ENCODE data around the gene KRTAP10-5.
"Not testable (repeated sequence)": the region's sequence is repeated elsewhere in the genome, so short reads cannot be mapped to it uniquely, and the experiment has no call there.

Gene KRTAP10-5, protein sequence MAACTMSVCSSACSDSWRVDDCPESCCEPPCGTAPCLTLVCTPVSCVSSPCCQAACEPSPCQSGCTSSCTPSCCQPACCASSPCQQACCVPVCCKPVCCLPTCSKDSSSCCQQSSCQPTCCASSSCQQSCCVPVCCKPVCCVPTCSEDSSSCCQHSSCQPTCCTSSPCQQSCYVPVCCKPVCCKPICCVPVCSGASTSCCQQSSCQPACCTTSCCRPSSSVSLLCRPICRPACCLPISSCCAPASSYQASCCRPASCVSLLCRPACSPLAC

DNA sequence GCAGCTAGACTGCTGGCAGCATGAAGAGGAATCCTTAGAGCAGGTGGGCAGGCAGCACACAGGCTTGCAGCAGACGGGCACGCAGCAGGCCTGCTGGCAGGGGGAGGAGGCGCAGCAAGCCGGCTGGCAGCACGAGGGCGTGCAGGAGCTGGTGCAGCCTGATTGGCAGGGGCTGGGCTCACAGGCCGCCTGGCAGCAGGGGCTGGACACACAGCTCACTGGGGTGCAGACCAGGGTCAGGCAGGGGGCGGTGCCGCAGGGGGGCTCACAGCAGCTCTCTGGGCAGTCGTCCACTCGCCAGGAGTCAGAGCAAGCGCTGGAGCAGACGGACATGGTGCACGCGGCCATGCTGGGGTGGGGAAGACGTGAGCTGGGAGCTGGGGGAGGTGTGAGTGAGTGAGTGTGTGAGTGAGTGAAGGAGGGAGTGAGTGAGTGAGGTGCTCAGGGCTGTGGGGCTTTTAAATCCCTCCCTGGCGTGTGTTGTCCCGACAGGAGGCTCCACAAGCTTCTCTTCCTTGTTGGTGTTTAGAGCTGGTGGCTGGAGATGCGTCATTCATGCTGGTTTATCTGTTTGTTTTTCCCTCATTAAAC lies at the start of gene KRTAP10-5:
TSS of gene KRTAP10-5 (minus strand) at position 374 of the 591 bp plus-strand sequence. CDS start at position 348, 26 bp downstream.
- not testable (repeated sequence) for FAIRE-seq; DNase-seq (ENCODE audit: insufficient read length, low spot score)

DNA sequence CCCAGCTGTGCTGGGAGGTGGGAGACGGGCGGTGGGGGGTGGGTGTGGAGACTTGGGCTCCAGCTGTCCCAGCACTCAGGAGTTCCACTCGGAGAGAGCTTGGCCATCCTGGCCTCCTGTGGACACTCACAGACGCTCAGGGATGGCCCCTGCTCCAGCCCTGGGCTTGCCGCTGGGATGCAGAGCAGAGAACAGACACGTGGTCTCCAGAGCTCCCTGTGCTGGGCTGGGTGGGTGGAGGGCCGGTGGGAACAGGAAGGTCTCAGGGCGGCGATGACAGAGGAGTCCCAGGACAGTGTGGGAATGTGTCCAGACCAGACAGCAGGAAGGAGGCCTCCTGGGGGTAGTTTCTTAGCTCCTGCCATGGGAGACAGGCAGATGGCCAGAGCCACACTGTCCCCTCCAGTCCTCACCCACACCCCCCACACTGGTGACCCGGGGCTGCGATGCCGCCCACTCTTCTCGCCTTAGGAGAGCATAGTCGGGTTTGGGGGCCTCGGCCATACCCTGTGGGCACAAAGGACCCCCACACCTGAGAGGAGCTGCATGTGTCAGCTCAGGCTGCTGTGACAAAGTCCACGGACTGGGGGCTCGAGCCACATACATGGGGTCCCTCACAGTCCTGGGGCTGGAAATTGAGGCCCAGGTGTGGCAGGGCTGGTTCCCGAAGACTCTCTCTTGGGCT lies 48.4 kb upstream of the KRTAP10-5 start:
- DNase-seq (ENCODE audit: insufficient read length, low spot score) (no peak), FAIRE-seq (no peak)

DNA sequence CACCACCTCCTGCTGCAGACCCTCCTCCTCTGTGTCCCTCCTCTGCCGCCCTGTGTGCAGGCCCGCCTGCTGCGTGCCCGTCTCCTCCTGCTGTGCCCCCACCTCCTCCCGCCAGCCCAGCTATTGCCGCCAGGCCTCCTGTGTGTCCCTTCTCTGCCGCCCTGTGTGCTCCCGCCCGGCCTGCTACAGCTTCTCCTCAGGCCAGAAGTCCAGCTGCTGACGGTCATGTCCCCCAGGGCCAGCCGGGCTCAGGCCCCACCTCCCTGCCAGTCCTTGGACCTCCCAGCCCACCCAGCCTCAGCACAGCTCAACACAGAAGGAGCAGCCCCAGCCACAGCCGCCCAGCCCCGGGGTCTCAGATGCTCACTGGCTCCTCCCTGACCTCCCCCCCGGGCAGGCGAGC lies 47.4 kb upstream of the KRTAP10-5 start:
- not testable (repeated sequence) for DNase-seq (ENCODE audit: insufficient read length, low spot score); FAIRE-seq

DNA sequence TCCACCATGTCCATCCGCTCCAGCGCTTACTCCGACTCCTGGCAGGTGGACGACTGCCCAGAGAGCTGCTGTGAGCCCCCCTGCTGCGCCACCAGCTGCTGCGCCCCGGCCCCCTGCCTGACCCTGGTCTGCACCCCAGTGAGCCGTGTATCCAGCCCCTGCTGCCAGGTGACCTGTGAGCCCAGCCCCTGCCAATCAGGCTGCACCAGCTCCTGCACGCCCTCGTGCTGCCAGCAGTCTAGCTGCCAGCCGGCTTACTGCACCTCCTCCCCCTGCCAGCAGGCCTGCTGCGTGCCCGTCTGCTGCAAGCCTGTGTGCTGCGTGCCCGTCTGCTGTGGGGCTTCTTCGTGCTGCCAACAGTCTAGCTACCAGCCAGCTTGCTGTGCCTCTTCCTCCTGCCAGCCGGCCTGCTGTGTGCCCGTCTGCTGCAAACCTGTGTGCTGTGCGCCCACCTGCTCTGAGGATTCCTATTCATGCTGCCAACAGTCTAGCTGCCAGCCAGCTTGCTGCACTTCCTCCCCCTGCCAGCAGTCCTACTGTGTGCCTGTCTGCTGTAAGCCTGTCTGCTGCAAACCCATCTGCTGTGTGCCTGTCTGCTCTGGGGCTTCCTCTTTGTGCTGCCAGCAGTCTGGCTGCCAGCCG lies 46.9 kb upstream of the KRTAP10-5 start:
- not testable (repeated sequence) for FAIRE-seq; DNase-seq (ENCODE audit: insufficient read length, low spot score)

DNA sequence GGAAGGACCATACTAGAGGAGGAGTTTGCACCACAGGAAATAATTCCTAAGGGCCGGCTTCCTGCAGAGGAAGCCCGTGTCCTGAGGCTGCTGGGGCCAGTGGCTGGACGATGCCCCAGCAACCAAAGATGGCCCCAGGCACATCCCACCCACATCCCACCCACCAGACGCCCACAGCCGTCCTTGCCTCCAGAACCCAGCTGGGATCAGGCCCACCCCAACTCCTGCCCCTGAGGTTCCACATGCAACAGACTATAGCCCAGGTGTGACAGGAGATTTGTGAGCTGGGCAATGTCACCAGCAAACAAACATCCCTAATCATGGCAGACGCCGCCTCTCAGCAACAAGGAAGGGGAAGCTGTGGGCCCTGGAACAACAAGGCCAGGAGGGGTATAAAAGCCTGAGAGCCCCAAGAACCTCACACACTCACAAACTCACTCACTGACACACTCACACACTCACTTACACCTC lies 46.3 kb upstream of the KRTAP10-5 start, which contains the start of gene KRTAP10-9:
TSS of gene KRTAP10-9 (plus strand) at position 421 of the 471 bp plus-strand sequence. CDS start 79 bp downstream, outside the sequence.
- FAIRE-seq: no peak

DNA sequence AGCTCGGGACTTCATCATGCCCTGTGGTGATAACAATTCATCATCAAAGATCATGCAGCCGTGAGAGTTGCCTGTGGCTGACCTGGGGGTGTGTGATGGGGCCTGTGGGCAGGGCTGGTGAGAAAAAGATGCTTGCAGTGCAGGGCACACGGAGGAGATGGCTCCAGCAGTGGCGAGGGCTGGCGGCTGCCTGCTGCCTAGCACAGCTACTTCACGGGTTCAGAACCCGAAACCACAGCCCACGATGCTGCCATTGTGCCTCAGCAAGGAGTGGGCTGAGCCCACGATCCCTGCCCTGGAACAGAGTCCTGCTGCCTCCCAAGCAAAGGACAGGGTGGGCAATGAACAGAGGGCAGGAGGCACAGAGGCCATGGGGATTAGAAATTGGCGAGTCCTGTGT lies 45.9 kb upstream of the KRTAP10-5 start:
- DNase-seq (ENCODE audit: insufficient read length, low spot score): no peak
- no peak for FAIRE-seq

More for the DNA sequence above, 46.3 kb upstream of the KRTAP10-5 start, which contains the start of gene KRTAP10-9:
- DNase-seq (ENCODE audit: insufficient read length, low spot score): no peak

DNA sequence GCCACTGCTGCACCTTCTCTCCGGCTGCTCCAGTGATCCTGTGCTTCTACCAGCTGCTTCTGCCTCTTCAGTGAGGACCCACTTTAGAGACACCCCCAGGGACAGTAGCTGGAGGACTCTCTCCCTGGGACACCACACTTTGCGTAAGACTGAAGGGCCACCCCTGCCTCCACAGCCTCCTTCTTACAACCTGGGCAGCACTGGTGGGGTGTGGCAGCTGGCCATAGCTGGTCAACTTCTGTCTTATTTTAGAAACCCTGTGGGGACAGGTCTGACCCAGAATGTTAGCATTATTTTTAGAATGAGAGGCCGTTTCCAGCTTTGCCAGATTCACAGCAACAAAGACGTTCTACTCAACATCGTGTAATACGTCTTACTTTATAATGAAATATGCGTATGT lies 45.4 kb upstream of the KRTAP10-5 start:
- DNase-seq (ENCODE audit: insufficient read length, low spot score): no peak

GRCh38 chr21:44623575-44623974 lies 43.2 kb upstream of the KRTAP10-5 start:
- no peak for FAIRE-seq
- DNase-seq (ENCODE audit: insufficient read length, low spot score): no peak

More for the DNA sequence above, 45.4 kb upstream of the KRTAP10-5 start:
- FAIRE-seq: no peak

GRCh38 chr21:44619886-44620285 lies 39.5 kb upstream of the KRTAP10-5 start:
- no peak for FAIRE-seq
- DNase-seq (ENCODE audit: insufficient read length, low spot score): no peak

DNA sequence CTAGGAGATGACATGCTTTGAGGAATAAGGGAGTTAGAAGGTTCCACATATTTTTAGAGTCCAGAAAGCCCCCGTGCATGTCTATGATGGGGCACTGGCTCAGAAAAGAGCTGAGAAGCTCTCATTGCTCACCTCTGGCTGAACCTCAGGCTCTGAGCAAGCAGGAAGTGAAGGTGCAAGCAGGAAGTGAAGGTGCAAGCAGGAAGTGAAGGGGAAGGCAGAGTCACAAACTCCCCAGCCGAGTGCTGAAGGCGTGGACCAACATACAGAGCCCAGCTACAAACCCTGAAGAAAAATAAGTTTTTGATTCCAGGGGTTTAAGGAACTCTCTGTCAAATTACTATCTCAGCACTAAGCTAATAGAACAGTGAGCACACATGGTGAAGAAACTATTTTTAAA lies 38.5 kb upstream of the KRTAP10-5 start:
- no peak for FAIRE-seq
- no peak for DNase-seq (ENCODE audit: insufficient read length, low spot score)

DNA sequence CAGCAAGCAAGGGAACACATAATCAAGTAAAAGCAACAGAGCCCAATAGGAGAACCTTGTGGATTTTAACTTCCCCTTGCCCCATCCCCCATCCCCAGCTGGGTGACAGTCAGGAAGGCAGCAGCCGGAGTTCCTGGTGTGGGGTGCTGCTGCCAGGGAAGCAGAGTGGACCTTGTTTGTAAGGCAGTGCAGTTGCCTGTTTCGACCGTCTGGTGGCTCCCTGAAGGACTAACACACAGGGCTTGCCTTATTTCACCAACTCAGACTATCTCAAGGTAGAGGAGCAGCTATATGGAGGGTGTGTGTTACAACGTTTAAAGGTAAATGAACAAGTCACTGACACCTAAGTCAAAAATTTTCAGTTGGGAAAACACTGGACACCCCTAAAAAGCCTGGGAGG lies 38.1 kb upstream of the KRTAP10-5 start:
- DNase-seq (ENCODE audit: insufficient read length, low spot score) (no peak), FAIRE-seq (no peak)

- DNase-seq (ENCODE audit: insufficient read length, low spot score) (no peak), FAIRE-seq (no peak)
Observed at GRCh38 chr21:44617071-44617501, 36.7 kb upstream of the KRTAP10-5 start.

GRCh38 chr21:44616591-44616926 lies 36.2 kb upstream of the KRTAP10-5 start:
- FAIRE-seq (no peak), DNase-seq (ENCODE audit: insufficient read length, low spot score) (no peak)

- no peak for DNase-seq (ENCODE audit: insufficient read length, low spot score)
- FAIRE-seq: no peak
Observed at GRCh38 chr21:44615911-44616590, 35.6 kb upstream of the KRTAP10-5 start.

- DNase-seq (ENCODE audit: insufficient read length, low spot score) (no peak), FAIRE-seq (no peak)
Observed at GRCh38 chr21:44615466-44615865, 35.1 kb upstream of the KRTAP10-5 start.

DNA sequence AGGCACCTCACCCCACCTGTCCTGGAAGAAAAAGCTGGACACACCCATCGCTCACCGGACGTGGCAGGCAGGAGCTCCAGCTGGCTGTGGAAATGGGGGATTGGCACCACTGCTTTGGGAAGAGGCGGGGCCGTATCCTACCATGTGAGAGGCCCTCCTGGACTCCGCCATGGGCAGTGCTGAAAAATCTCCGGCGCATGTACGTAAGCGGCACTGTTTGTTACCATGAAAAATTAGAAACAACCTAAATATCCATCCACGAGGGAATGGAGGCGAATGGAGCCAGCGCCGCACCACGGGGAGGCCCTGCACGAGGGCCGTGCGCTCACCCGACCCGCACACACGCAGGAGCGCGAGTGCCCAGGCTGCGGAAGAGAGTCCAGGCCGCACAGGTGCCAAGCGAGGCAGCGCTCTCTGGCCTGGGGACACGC lies 34.6 kb upstream of the KRTAP10-5 start:
- DNase-seq (ENCODE audit: insufficient read length, low spot score) (no peak), FAIRE-seq (no peak)

DNA sequence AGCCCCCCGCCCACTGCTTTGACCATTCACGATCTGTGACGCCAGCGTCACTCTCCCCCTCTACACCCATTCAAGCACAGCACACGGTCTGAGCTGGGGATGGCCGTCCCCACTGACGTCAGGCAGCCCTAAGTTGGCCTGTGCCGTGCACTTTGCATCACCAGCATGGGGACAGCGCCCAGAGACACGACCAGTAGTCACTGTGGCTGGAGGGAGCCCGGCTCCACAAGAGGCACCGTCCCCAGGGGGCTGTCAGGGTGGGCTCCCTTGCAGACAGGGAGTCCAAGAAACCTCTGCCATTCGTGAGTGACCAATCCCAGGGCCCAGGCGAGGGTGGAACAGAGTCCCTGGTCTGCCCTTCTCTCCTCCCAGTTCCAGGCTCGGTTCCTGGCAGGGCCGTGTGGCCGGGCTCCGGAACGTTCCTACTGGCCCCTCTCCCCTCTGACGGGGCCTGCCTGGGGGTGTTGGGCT lies 33.8 kb upstream of the KRTAP10-5 start:
- FAIRE-seq (no peak), DNase-seq (ENCODE audit: insufficient read length, low spot score) (no peak)

GRCh38 chr21:44613386-44614155 lies 33.2 kb upstream of the KRTAP10-5 start:
- DNase-seq (ENCODE audit: insufficient read length, low spot score): no peak
- no peak for FAIRE-seq

DNA sequence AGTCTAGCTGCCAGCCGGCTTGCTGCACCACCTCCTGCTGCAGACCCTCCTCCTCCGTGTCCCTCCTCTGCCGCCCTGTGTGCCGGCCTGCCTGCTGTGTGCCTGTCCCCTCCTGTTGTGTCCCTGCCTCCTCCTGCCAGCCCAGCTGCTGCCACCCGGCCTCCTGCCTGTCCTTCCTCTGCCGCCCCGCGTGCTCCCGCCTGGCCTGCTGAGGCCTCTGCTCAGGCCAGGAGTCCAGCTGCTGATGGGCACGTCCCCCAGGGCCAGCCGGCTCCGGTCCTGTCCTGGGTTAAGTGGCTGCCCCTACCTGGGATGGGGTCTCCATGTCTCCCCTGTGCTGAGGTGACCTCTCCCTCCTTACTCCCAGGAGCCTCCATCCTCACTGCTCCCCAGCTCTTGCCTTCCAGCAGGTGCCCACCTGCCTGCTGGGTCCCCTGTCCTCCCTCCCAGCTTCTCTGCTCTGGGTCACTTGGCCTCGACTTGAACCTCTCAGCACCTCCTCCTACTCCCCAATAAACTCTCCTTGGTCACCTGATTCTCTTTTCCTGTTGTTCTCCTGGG lies 32.3 kb upstream of the KRTAP10-5 start:
- FAIRE-seq: no peak

More for the DNA sequence above, 32.3 kb upstream of the KRTAP10-5 start:
- DNase-seq (ENCODE audit: insufficient read length, low spot score): no peak
